HepG2 (cell line): Measurements from ENCODE around the gene COMMD1. TPM values are rescaled to one million over a fixed set of nuclear protein-coding genes. Genes with fewer than 3 reads are reported as not detected.

Experiments
- ATAC-seq: fragments of 200-7000 bp; cut with Tn5 transposase; 3 replicates; pipeline ENCODE4 v1.9.1; 2020; ENCODE audit warnings: mild to moderate bottlenecking, moderate library complexity
- BruUV-seq: library from RNA; stranded (reverse); fragments of 400-500 nt; replicated peaks from 2 replicates; lab custom pipeline; 2021; lab: Mats Ljungman, UMichigan
- CTCF ChIA-PET: fragments of 300-600 bp; formaldehyde crosslinking; extraction: SDS; loops from one replicate; lab custom pipeline; 2021; ENCODE audit warnings: low total read pairs, inconsistent platforms, low intra/inter-chr PET ratio; lab: Yijun Ruan, JAX
- POLR2A ChIA-PET: fragments of 350-600 bp; sonication (Branson Sonifier 250); formaldehyde crosslinking; loops from one replicate; lab custom pipeline; 2020; ENCODE audit warnings: antibody characterized with exemption, inconsistent platforms; lab: Yijun Ruan, JAX
- DNase-seq: peaks from one replicate; pipeline ENCODE4 v3.0.0-alpha.2; 2015; ENCODE audit warnings: low spot score
- FAIRE-seq: peaks from 3 replicates; lab custom pipeline; 2011; peaks lifted over from hg19 to GRCh38; lab: Jason Lieb, UNC
- H2AFZ ChIP-seq: one replicate; pipeline ENCODE4 v1.6.1; 2011; ENCODE audit warnings: low read length, inconsistent platforms
- H3K27ac ChIP-seq: fragments of 300-600 bp; 3 replicates; pipeline ENCODE4 v1.8.0; 2011; ENCODE audit warnings: mixed run types, mild to moderate bottlenecking, mixed read lengths, low read length, inconsistent platforms; ENCODE audit not compliant: insufficient read depth; ENCODE audit errors: extremely low read length
- H3K27me3 ChIP-seq, 2 experiments: fragments of 200-600 bp in 1 of 2; 2 replicates in 1 of 2; 3 replicates in 1 of 2; pipeline versions ENCODE4 v1.6.0 to v1.8.0; 2011; ENCODE audit warnings: low read length in 2 of 2, mild to moderate bottlenecking in 2 of 2, moderate library complexity in 2 of 2, inconsistent platforms in 1 of 2; ENCODE audit not compliant: insufficient read depth in 2 of 2, control insufficient read depth in 1 of 2
- H3K36me3 ChIP-seq, 2 experiments: fragments of 200-600 bp in 1 of 2; replicated peaks in 1 of 2; 2 replicates in 1 of 2; 3 replicates in 1 of 2; pipeline versions ENCODE4 v1.5.1 to v1.8.0; 2011; ENCODE audit warnings: low read length in 2 of 2, inconsistent platforms in 1 of 2; ENCODE audit not compliant: insufficient read depth in 2 of 2, control insufficient read depth in 1 of 2
- H3K4me1 ChIP-seq: 2 replicates; pipeline ENCODE4 v1.5.1; 2012; ENCODE audit warnings: low read length, inconsistent platforms; ENCODE audit not compliant: insufficient read depth
- H3K4me2 ChIP-seq: 2 replicates; pipeline ENCODE4 v1.6.0; 2011; ENCODE audit warnings: low read depth, low read length, inconsistent platforms
- H3K4me3 ChIP-seq, 3 experiments: fragments of 200-600 bp in 1 of 3; sonication (generic), shearing (Covaris generic) in 1 of 3; replicated peaks in 1 of 3; 2 replicates each; pipeline ENCODE4 v1.5.1; 2011 to 2016; ENCODE audit warnings: low read length in 3 of 3, inconsistent platforms in 2 of 3, low read depth in 2 of 3, mild to moderate bottlenecking in 2 of 3, control low read depth in 1 of 3, mixed read lengths in 1 of 3; ENCODE audit not compliant: insufficient read depth in 1 of 3
- H3K79me2 ChIP-seq: one replicate; pipeline ENCODE4 v1.6.1; 2011; ENCODE audit warnings: low read length, inconsistent platforms; ENCODE audit not compliant: insufficient read depth
- H3K9ac ChIP-seq: 2 replicates; pipeline ENCODE4 v1.6.0; 2011; ENCODE audit warnings: mild to moderate bottlenecking, low read depth, low read length, inconsistent platforms; ENCODE audit not compliant: insufficient read depth
- H3K9me3 ChIP-seq: 2 replicates; pipeline ENCODE4 v1.5.1; 2012; ENCODE audit warnings: mild to moderate bottlenecking, low read length
- H4K20me1 ChIP-seq: 2 replicates; pipeline ENCODE4 v1.6.0; 2011; ENCODE audit warnings: inconsistent platforms, mild to moderate bottlenecking, low read length, moderate library complexity; ENCODE audit not compliant: insufficient read depth
- HCFC1 ChIP-seq: fragments of 150-350 bp; IDR thresholded peaks from 2 replicates; pipeline ENCODE4 v1.6.1; 2014; ENCODE audit warnings: low read depth, low read length
- HDAC2 ChIP-seq: sonication (generic); formaldehyde crosslinking; IDR thresholded peaks from 2 replicates; pipeline ENCODE4 v1.4.0; 2020; ENCODE audit warnings: missing genetic modification reagents
- HMGXB3 ChIP-seq: sonication (generic); formaldehyde crosslinking; IDR thresholded peaks from 2 replicates; pipeline ENCODE4 v1.4.0; 2020; ENCODE audit warnings: missing genetic modification reagents, borderline replicate concordance
- HNRNPUL1 ChIP-seq: fragments of 200-400 bp; formaldehyde crosslinking; IDR thresholded peaks from 2 replicates; pipeline ENCODE4 v1.6.1; 2017; ENCODE audit warnings: low read depth, mild to moderate bottlenecking, low read length, moderate library complexity
- NCOR1 ChIP-seq: fragments of 200-600 bp; sonication (generic); IDR thresholded peaks from 2 replicates; pipeline ENCODE4 v1.7.0; 2017; ENCODE audit warnings: antibody characterized with exemption, low read length, borderline replicate concordance
- NR3C1 ChIP-seq: sonication (generic); formaldehyde crosslinking; IDR thresholded peaks from 2 replicates; pipeline ENCODE4 v1.4.0; 2020; ENCODE audit warnings: missing genetic modification reagents
- PLRG1 ChIP-seq: fragments of 450-650 bp; conservative IDR thresholded peaks from 2 replicates; pipeline ENCODE4 v1.6.1; 2016
- RELA ChIP-seq: sonication (generic); formaldehyde crosslinking; IDR thresholded peaks from 2 replicates; pipeline ENCODE4 v1.4.0; 2020; ENCODE audit warnings: missing genetic modification reagents
- SIX1 ChIP-seq: sonication (generic); formaldehyde crosslinking; IDR thresholded peaks from 2 replicates; pipeline ENCODE4 v1.4.0; 2020; ENCODE audit warnings: missing genetic modification reagents, borderline replicate concordance
- SRF ChIP-seq: IDR thresholded peaks from 2 replicates; pipeline ENCODE4 v1.6.1; 2011; ENCODE audit warnings: mild to moderate bottlenecking, low read depth, low read length, moderate library complexity
- TFAP4 ChIP-seq: sonication (generic); IDR thresholded peaks from 2 replicates; pipeline ENCODE4 v1.6.1; 2016; ENCODE audit warnings: low read depth, borderline replicate concordance
- YY1 ChIP-seq: IDR thresholded peaks from 2 replicates; pipeline ENCODE4 v1.6.1; 2011; ENCODE audit warnings: low read length, low read depth, moderate library complexity, mild to moderate bottlenecking; ENCODE audit not compliant: insufficient read depth, insufficient replicate concordance
- ZNF282 ChIP-seq: fragments of 450-650 bp; IDR thresholded peaks from 2 replicates; pipeline ENCODE4 v1.6.1; 2018; ENCODE audit not compliant: partially characterized antibody
- ZNF616 ChIP-seq: sonication (generic); formaldehyde crosslinking; IDR thresholded peaks from 2 replicates; pipeline ENCODE4 v1.5.0; 2020; ENCODE audit warnings: low read depth, mild to moderate bottlenecking, missing genetic modification reagents
- ZNF652 ChIP-seq: IDR thresholded peaks from 2 replicates; pipeline ENCODE4 v1.6.1; 2016; ENCODE audit warnings: low read depth, borderline replicate concordance
- ZNF773 ChIP-seq: sonication (generic); formaldehyde crosslinking; IDR thresholded peaks from 2 replicates; pipeline ENCODE4 v1.4.0; 2020; ENCODE audit warnings: missing genetic modification reagents, borderline replicate concordance
- WGBS: methylation state at CpG from one replicate; pipeline ENCODE4 v1.1.6; 2017; ENCODE audit warnings: low lambda C conversion rate; 5-methylcytosine and 5-hydroxymethylcytosine counted together
- in situ Hi-C: cut with HindIII; loops from 2 replicates; pipeline ENCODE4 v1.10.0; 2017; ENCODE audit warnings: low pct_unique_long_range_greater_than_20kb; ENCODE audit not compliant: extremely low pct_ligation_motif_present
- intact Hi-C: fragments of 100-400 bp; cut with micrococcal nuclease; formaldehyde crosslinking; loops from one replicate; pipeline ENCODE4 v1.10.0; 2022; ENCODE audit not compliant: unreplicated experiment
- polyA plus RNA-seq, 8 experiments: library from polyadenylated mRNA; depleted of rRNA in 3 of 8; stranded (reverse) in 7 of 8; unstranded in 1 of 8; fragments of >200 nt; fragmentation: Illumina TruSeq in 4 of 8; extraction: Trizol in 4 of 8; gene quantifications; 2 replicates each; pipeline versions ENCODE4 v1.2.1 to v1.2.3, GENCODE V29; 2011 to 2016; ENCODE audit warnings: low read depth in 4 of 8, missing spikeins in 1 of 8, mixed read lengths in 1 of 8; ENCODE audit not compliant: insufficient read depth in 1 of 8
- total RNA-seq, 5 experiments: library from RNA; depleted of rRNA; stranded (reverse); fragments of >200 nt; fragmentation: Illumina TruSeq; extraction: Trizol; gene quantifications; 2 replicates each; pipeline ENCODE4 v1.2.3, GENCODE V29; 2016; ENCODE audit warnings: low read depth in 1 of 5

Gene COMMD1
- total and polyA plus RNA-seq, 2 of the 13 experiments (the other 11 are each of a cell fraction or from before 2014, with no cell fraction given) = 25.7 to 105 TPM

GRCh38 chr2:61949458-61949713 is 43.9 kb downstream of the COMMD1 start:
- ATAC-seq = no peak

More at GRCh38 chr2:61949458-61949713, 43.9 kb downstream of the COMMD1 start:
- intact Hi-C loops (no loop called here), in situ Hi-C loops (no loop called here)
- Histone ChIP-seq H3K4me1 (peaks cover 19% of the 10 kb centered on the region), H3K36me3 (no peaks in the 10 kb centered on the region), H3K4me3 (no peak overlapping the region), H4K20me1 (no peaks in the 10 kb centered on the region), H3K27ac (no peak overlapping the region), H3K9me3 (peaks cover 8% of the 10 kb centered on the region; the same call in 1 of the 2 replicates), H3K9ac (no peak overlapping the region), H3K27me3 (no peaks in the 10 kb centered on the region), H3K79me2 (no peaks in the 10 kb centered on the region), H2AFZ (no peak overlapping the region), H3K4me2 (no peak overlapping the region)
- FAIRE-seq (no peak), DNase-seq (no peak)
- ChIA-PET POLR2A (no interaction called here), CTCF (no interaction called here)
- TF ChIP-seq NCOR1 (no peak), HMGXB3 (no peak), SIX1 (CRISPR knock-in tag) (no peak), ZNF282 (no peak), HCFC1 (no peak), ZNF773 (CRISPR knock-in tag) (no peak), PLRG1 (no peak), NR3C1 (CRISPR knock-in tag) (no peak), HNRNPUL1 (no peak), ZNF616 (CRISPR knock-in tag) (no peak), HDAC2 (CRISPR knock-in tag) (no peak), RELA (no peak), ZNF652 (CRISPR knock-in tag) (no peak), SRF (no peak), YY1 (no peak), TFAP4 (no peak)
- BruUV-seq = no TSS peak
- 97% methylated on average over 1 of the region's 1 CpG for WGBS
